ENCODE results near the gene DUSP12.

The DUSP12 gene

DNA sequence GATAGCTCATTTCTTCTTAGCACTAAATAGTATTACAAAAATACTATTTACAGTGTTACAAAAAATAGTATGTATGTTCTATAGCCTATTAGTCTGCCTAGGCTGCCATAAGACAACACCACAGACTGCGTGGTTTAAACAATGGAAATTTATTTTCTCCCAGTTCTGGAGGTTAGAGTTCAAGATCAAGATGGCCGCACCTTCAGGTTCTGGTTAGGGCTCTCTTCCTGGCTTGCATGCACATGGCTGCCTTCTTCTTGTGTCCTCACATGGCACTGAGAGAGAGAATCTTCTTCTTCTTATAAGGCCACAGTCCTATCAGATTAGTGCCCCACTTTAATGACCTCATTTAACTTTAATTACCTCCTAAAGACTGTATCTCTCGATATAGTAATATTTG is 20.7 kb downstream of the DUSP12 start:
- no peak for TF ChIP-seq CTCF (IDR thresholded peaks at IDR 0.05; ENCODE audit: extremely low read depth, insufficient read depth, missing control alignments)
- no peak for DNase-seq (ENCODE audit: low spot score)
- in situ Hi-C loops (cut with MboI; ENCODE audit: low pct_unique_long_range_greater_than_20kb, low sequenced_read_pairs, unreplicated experiment): no loop called here

- in situ Hi-C loops (cut with MboI; ENCODE audit: low pct_unique_long_range_greater_than_20kb, low sequenced_read_pairs, unreplicated experiment): no loop called here
- TF ChIP-seq CTCF (IDR thresholded peaks at IDR 0.05; ENCODE audit: extremely low read depth, insufficient read depth, missing control alignments): no peak
Observed at GRCh38 chr1:161771161-161771560, 21.6 kb downstream of the DUSP12 start.

DNA sequence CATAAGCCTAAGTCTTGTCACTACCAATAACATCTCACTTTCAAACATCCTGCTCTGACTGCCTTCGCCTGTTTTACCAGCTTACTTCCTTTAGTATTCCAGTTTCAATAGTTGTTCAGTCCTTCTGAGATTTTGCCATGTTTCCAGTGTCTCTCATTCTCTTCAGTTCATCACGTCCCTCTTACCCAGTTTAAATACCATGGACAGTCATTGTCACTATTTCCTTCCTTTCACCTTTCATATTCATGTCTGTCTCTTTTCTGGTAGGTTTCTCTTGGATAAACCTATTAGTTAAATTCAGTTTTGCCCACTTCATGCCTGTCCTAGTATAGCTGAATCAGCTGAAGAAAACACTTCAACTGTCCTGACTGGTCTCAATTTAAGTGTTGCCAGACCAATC is 22.4 kb downstream of the DUSP12 start:
- TF ChIP-seq CTCF (IDR thresholded peaks at IDR 0.05; ENCODE audit: extremely low read depth, insufficient read depth, missing control alignments): no peak
- DNase-seq (ENCODE audit: low spot score): no peak
- in situ Hi-C loops (cut with MboI; ENCODE audit: low pct_unique_long_range_greater_than_20kb, low sequenced_read_pairs, unreplicated experiment): no loop called here

More at GRCh38 chr1:161771161-161771560, 21.6 kb downstream of the DUSP12 start:
- DNase-seq (ENCODE audit: low spot score): no peak

DNA sequence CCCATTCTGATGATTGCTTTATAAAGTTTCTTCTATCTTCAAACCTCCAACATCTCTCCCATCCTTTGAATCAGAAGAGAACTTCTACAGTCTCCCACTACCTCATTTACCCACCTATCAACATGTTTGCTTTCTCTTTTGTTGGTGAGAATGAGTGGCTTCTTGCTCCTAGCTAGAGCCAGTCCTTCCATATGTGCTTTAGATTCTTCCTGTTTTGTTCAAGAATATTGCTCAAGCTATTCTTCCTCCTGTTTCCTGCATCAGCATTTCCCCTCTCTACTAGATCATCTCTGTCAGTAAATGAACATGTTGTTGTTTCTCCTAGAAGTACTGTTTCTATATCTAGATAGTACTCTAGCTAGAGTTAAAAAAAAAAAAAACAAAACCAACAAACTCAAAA is 22.8 kb downstream of the DUSP12 start:
- no peak for DNase-seq (ENCODE audit: low spot score)
- in situ Hi-C loops (cut with MboI; ENCODE audit: low pct_unique_long_range_greater_than_20kb, low sequenced_read_pairs, unreplicated experiment): no loop called here
- TF ChIP-seq CTCF (IDR thresholded peaks at IDR 0.05; ENCODE audit: extremely low read depth, insufficient read depth, missing control alignments): no peak

DNA sequence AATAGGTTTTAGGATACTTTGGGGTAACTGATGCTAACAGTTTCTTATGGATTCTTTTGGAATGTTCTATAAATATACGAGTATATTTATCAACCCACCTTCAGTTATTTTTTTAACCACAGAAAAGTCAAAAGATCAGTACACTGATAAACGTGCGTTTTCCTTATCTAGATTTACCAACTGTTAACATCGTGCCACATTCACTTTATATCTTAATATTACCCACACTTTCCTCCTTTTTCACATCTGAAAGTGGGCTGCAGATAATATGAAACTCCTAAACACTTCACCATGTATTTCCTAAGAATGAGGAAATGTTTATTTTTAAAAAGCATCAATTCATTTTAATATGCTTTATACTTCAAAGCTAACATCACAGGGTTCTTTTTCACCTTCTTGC is 24.2 kb downstream of the DUSP12 start:
- no peak for DNase-seq (ENCODE audit: low spot score)
- TF ChIP-seq CTCF (IDR thresholded peaks at IDR 0.05; ENCODE audit: extremely low read depth, insufficient read depth, missing control alignments): no peak
- in situ Hi-C loops (cut with MboI; ENCODE audit: low pct_unique_long_range_greater_than_20kb, low sequenced_read_pairs, unreplicated experiment): no loop called here

GRCh38 chr1:161777261-161777660 is 27.7 kb downstream of the DUSP12 start:
- no peak for TF ChIP-seq CTCF (IDR thresholded peaks at IDR 0.05; ENCODE audit: extremely low read depth, insufficient read depth, missing control alignments)
- DNase-seq (ENCODE audit: low spot score): no peak
- in situ Hi-C loops (cut with MboI; ENCODE audit: low pct_unique_long_range_greater_than_20kb, low sequenced_read_pairs, unreplicated experiment): no loop called here

GRCh38 chr1:161778522-161778921 is 28.9 kb downstream of the DUSP12 start:
- TF ChIP-seq CTCF (IDR thresholded peaks at IDR 0.05; ENCODE audit: extremely low read depth, insufficient read depth, missing control alignments): no peak
- in situ Hi-C loops (cut with MboI; ENCODE audit: low pct_unique_long_range_greater_than_20kb, low sequenced_read_pairs, unreplicated experiment): no loop called here
- no peak for DNase-seq (ENCODE audit: low spot score)

Data from GM13977 (cell line).